NCI-H2107 treated with DMSO at 0.1 percent for 48 hours (cell line): ENCODE data around the gene ANKRD53.

ENCODE experiments used
- DNase-seq: peaks from one replicate; lab custom pipeline; 2025; ENCODE audit not compliant: unreplicated experiment; lab: John Stamatoyannopoulos, UW

ANKRD53 gene

GRCh38 chr2:70964596-70965386 is 13.6 kb upstream of the ANKRD53 start:
- no peak for DNase-seq

- no peak for DNase-seq
Measured at GRCh38 chr2:70965506-70965905, 12.9 kb upstream of the ANKRD53 start.

- DNase-seq = no peak
Measured at GRCh38 chr2:70966681-70967080, 11.7 kb upstream of the ANKRD53 start.

GRCh38 chr2:70967189-70967588 is 11.2 kb upstream of the ANKRD53 start:
- DNase-seq = no peak

- no peak for DNase-seq
Measured at GRCh38 chr2:70974592-70974991, 3.8 kb upstream of the ANKRD53 start.

- DNase-seq = no peak
Measured at GRCh38 chr2:70975237-70975636, 3.2 kb upstream of the ANKRD53 start.

- DNase-seq = peak; percentile 50
Measured at GRCh38 chr2:70977605-70978205, 725 bp upstream of the ANKRD53 start.

GRCh38 chr2:70979180-70979488 is 704 bp downstream of the ANKRD53 start:
- DNase-seq = no peak

- no peak for DNase-seq
Measured at GRCh38 chr2:70979626-70980025, 1.2 kb downstream of the ANKRD53 start.

GRCh38 chr2:70981421-70981820 is 3.0 kb downstream of the ANKRD53 start:
- no peak for DNase-seq

GRCh38 chr2:70981866-70982810 is 3.7 kb downstream of the ANKRD53 start:
- DNase-seq = no peak

- DNase-seq = no peak
Measured at GRCh38 chr2:70982971-70983370, 4.5 kb downstream of the ANKRD53 start.

GRCh38 chr2:70983506-70984227 is 5.2 kb downstream of the ANKRD53 start:
- DNase-seq = no peak

GRCh38 chr2:70984228-70984575 is 5.8 kb downstream of the ANKRD53 start:
- DNase-seq = no peak

GRCh38 chr2:70984576-70985282 is 6.3 kb downstream of the ANKRD53 start:
- DNase-seq = no peak

- DNase-seq = no peak
Measured at GRCh38 chr2:70985283-70985688, 6.9 kb downstream of the ANKRD53 start.

- no peak for DNase-seq
Measured at GRCh38 chr2:70985956-70986355, 7.5 kb downstream of the ANKRD53 start.

- DNase-seq = no peak
Measured at GRCh38 chr2:70986499-70987189, 8.2 kb downstream of the ANKRD53 start.

- no peak for DNase-seq
Measured at GRCh38 chr2:70987386-70987785, 9.0 kb downstream of the ANKRD53 start.

- no peak for DNase-seq
Measured at GRCh38 chr2:70988151-70988550, 9.7 kb downstream of the ANKRD53 start.
